ENCODE results near the gene SMAD3.

DNA sequence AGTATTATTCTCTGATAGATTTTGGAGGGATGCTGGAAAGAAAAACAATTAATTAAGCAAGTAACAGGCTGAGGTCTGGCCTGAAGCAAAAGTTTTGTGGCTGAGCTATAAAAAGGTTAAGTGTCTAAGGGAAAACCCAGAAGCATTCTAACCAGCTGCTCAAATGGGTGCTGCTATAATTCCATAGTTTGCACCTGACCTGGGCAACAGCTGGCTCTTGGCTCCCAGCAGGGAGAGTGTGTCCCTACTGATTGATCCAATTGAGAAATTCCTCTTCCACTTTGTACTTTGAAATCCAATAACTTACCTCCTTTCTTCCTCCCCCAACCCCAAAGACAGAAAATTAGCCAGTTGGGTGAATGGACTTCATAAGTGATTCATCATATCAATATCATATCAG, 27.7 kb upstream of the SMAD3 start:
- TF ChIP-seq ZNF274 (IDR thresholded peaks at IDR 0.05; ENCODE audit: low read depth, low read length) = no peak
- no peak for TF ChIP-seq YY1 (IDR thresholded peaks at IDR 0.05; ENCODE audit: insufficient read depth, insufficient read length)
- no peak for TF ChIP-seq SUZ12 (IDR thresholded peaks at IDR 0.05; ENCODE audit: extremely low read depth, insufficient read depth, insufficient read length)
